GM21515 (cell line): Measurements from ENCODE around the gene SLX4.
A peak's percentile ranks its signal among the peaks of the same experiment; 100 is the strongest.

Source experiments
- ATAC-seq: cut with Tn5 transposase; IDR thresholded peaks from one replicate; pipeline ENCODE4 v1.9.1; 2021; ENCODE audit not compliant: unreplicated experiment

The SLX4 gene

GRCh38 chr16:3601614-3602319, 9.6 kb downstream of the SLX4 start:
- ATAC-seq, result no peak

DNA sequence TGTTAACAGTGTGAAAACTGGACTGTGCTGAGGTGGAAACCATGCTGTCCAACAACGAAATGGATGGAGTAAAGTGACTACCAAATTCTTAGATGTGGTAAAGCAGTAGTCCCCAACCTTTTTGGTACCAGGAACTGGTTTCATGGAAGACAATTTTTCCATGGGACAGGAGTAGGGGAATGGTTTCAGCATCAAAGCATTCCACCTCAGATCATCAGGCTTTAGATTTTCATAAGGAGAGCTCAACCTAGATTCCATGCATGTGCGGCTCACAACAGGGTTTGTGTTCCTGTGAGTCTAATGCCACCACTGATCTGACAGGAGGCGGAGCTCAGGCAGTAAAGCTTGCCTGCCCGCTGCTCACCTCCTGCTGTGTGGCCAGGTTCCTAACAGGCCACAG, 11.5 kb downstream of the SLX4 start:
- no peak for ATAC-seq

DNA sequence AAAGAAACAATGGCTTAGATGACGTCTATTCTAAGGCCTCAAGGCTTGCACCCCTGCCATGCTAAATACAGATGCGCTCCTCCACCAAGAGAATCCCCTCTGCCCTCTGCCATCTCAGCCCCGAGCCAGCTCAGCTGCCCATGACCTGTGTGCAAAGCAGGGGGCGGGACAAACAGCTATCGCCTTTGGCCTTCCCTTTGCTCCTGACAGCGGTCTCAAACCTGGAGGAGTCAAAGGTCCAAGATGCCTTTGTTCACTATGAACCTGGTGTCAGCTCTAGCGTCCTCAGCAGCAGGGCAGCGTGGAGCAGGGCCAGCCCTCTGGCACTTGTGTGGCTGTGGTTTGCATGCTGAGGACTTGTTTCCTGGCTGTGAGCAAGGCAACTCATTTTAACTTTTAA, 12.3 kb downstream of the SLX4 start:
- ATAC-seq, result no peak

DNA sequence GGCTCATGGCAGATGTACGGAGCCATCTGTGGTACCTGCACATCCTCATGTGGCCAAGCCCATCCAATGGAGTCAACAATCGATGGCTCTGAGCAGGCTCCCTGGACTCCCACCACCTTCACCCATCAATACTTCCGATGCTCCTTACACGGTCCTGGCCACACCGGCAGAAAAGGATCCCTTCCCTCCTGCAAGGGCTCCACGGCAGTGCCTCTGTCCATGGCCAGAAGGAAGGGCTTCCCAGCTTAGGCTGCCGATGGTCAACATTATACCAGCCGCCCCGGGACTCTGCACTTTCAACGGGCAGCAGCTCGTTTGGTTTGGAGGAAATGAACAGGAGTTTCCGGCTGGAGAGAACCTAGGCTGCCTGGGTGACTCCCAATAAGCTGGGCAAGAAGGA, 13.2 kb downstream of the SLX4 start:
- ATAC-seq, result no peak

GRCh38 chr16:3597676-3598075, 13.7 kb downstream of the SLX4 start:
- ATAC-seq, result no peak

DNA sequence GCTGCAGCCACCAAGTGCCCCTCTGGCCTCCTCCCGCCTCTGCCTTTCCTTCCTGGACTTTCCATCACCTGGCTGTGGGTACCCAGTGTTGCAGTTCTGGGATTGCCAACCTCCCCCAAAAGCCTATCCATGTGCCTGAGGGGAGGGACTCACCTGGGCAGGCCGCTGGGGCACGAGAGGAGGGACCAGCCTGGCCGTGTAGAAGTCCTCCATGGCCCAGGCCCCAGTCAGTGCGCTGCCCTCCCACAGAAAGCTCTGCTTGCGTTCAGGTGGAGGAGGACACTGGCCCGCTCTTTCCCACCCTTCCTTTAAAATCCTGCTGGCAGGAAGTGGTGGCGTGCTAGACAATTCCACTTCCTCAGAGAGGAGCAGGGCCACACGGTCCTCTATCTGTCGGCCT, 14.2 kb downstream of the SLX4 start:
- ATAC-seq, result no peak

DNA sequence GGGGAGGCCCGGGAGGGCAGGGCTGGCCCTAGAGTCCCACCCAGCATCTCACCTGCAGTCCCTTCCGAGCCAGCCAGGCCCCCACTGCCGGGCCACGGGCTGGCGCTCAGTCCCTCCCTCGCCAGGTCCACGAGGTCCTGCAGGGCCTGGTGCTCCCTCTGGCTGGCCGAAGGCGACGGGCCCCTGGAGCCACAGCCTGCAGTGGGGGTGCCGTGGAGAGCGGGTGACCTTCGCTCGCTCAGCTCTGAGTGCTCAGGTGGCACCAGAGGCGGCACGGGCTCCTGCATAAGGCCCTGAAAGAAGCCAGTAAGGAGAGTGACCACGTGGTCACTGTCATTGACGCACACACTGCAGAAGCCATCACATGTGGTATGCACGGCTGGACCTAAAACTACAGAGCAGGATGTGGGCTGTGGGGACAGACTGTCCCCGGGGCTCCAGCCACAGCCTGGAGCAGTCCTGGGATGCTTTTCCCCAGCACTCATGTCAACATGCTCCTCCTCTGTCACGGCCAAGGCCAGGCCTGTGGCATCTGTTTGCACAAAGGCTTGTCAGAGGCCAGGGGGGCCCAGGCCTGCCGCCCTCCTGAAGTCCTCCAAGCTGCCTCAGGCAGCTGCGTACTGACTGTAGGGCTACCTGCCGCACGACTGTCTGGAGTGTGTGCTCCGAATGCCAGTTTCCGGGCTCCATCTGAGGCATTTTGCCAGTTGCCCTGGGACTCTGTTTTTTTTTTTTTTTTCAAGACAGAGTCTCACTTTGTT, 15.1 kb downstream of the SLX4 start:
- ATAC-seq, result no peak

GRCh38 chr16:3595521-3596021, 15.8 kb downstream of the SLX4 start:
- no peak for ATAC-seq

DNA sequence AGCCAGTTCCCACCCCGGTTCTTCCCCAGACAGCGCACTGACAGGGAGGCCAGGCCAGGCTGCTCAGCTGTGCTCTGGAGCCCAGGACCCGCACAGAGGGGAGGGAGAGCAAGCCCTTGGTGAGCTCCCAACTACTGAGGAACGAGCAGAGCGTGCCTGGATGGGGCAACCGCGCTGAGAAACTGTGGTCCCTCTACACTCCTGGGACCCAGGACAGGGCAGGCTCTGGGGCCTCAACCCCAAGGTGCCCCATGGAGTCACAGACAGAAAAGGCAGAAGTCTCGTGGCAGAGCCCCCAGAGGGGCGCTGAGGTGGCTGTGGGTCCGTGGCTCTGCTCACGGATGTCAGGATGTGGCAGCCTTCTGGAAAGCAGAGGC, 16.3 kb downstream of the SLX4 start:
- ATAC-seq, result no peak

DNA sequence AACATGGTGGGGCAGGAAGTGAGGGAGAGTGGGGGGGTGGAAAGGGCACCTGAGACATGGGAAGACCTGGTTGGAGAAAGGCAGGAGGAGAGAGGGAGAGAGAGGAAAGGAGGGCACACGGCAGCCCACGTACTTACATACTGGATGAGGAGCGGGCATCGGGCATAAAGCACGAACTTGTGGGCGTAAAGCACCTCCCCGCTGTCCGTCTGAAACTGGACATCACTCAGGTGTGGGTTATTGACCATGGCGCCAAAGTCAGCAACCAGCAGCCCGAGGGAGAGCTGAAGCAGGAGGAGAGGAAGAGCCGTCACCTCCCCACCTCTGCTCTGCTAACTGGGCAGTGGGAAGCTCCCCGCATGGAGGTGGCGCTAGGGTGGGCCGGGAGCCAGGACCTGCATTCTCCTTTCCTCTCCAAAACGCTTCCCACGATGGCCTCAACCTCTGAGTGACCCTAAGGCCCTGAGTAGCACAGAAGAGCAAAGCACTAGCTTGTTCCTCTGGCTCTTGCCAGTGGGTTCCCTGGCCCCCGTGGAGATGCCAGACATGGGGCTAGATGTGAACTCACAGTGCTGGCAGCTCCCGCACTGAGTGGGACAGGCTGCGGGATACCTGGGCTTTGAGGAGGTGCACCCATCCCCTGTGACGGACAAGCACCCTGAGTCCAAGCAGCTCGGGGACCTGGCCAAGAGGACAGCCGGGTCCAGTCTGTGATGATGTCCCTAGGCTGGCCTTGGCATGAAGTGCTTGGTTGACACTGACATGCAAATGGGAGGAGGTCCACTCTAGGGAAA, 16.9 kb downstream of the SLX4 start:
- no peak for ATAC-seq

GRCh38 chr16:3592559-3592958, 18.8 kb downstream of the SLX4 start:
- no peak for ATAC-seq

DNA sequence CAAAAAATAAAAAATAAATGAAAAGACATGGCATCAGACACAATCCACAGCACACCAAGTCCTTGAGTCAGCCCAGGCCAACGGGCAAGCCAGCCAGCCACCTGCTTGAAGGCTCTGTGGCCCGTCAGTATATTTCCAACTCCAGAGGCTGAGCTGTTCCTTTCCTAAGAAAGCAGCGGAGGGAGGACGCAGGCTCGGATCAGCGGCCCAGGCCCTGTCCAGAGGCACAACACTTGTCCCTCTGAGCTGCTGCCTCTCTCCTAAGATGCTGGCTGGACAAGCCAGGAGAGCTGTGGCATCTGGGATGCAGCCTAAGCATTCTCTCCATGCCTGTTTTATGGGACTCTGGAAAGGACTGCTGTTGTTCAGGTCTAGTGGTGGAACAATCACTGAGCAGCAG, 19.4 kb downstream of the SLX4 start:
- no peak for ATAC-seq

GRCh38 chr16:3591436-3591803, 20.0 kb downstream of the SLX4 start:
- no peak for ATAC-seq

DNA sequence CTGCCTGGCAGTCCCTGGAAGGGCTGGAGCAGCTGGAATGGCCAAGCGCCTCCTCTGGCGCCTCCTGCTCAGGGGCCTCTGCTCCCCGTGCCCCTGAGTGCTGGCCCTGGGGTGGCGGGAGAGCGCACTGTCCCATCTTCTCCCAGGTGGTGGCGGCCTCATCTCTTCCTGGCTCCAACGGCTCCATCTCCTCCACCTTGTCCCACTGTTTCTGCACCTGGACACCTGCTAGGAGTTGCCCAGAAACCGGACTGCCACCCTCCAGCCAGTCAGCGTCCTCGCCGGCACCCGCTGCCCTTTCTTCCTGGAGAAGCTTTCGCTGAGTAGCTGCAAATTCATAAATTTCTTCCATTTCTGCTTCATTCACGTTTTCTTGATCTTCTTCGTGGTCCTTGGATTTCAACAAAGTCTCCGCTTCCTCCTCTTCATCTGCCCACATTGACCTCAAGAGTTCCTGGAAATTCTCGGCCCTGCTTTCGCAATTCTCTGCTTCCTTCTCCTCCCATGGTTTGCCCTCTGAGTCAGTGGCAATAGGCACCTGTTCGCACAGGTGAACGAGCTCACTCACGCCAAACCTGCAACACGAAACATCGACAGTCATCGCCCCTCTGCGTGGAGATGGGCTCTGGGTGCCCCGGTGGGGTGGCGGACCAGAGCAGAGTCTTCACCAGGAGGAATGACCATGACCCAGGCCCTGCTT, 20.5 kb downstream of the SLX4 start:
- no peak for ATAC-seq

DNA sequence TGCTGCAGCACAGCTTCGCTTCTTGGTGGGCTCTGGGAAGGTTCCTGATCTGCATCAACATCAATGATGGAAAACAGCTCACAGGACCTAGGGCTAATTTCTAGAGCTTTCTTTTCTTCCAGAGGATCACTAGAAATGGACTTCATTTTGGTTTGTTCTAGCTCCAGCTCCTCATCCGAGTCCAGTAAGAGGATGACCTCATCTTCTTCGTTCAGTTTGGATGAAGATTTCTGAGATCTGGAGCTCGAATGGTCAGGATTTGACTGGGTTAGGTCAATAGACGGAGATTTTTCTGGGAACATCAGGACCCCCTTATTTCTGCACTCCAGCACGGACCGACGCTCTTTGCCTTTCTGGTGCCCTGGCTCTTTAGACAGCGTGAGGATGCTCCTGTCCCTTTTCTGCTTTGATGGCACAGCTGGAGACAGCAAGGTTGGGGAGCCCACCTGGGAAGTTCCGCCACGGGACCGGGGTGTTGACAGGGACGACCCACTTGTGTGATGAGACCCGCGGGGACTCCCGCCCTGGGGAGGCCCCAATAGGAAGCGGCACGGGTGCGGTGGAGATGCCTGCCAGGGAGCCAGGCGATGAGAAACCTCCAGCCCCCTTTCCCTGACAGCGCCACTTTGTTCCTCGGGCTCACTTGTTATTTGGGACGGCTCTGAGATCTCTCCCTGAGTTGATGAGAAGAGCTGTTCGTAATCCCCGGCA, 21.3 kb downstream of the SLX4 start:
- no peak for ATAC-seq

GRCh38 chr16:3589441-3589921, 21.9 kb downstream of the SLX4 start:
- no peak for ATAC-seq

GRCh38 chr16:3589001-3589400, 22.4 kb downstream of the SLX4 start:
- no peak for ATAC-seq

GRCh38 chr16:3587547-3588110, 23.8 kb downstream of the SLX4 start:
- peak; percentile 48 for ATAC-seq

DNA sequence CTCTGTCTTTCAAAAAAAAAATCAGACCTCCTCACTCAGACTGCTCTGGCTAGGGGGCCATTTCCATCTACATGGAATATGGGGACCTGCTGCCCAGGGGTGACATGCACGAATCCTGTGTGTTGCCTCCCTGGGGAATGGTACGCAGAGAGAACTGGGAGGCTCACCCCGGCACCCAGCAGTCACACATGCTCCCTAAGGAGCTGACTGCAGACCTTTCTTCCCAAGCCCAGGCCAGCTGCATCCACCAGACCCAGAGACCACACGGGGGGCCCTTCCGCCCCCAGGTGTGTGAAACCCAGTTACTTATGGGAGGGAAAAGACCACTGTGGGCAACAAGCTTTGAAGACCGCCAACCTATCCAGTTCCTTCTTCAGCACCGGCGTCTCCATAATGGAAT, 27.0 kb downstream of the SLX4 start:
- ATAC-seq, result no peak
